Esophagus muscularis mucosa (tissue), 4 donors: ENCODE results near the gene SPDYE4. TPM values are rescaled to one million over a fixed set of nuclear protein-coding genes. Genes with fewer than 3 reads are reported as not detected.

ENCODE experiments used
- DNase-seq: peaks from one replicate; pipeline ENCODE4 v3.0.0-alpha.2; 2017; ENCODE audit errors: extremely low spot score
- H3K27ac ChIP-seq, 4 donors: fragments of 200-600 bp; sonication (generic); replicated peaks in 1 of 4; 1 replicate in 3 of 4; 2 replicates in 1 of 4; pipeline ENCODE4 v1.5.1; 2016 to 2019; ENCODE audit warnings: mild to moderate bottlenecking in 1 of 4
- H3K27me3 ChIP-seq, 4 donors: fragments of 200-600 bp; sonication (generic); one replicate each; pipeline versions ENCODE4 v1.5.1 to v1.6.0; 2016 to 2019
- H3K36me3 ChIP-seq, 4 donors: fragments of 200-600 bp; sonication (generic); one replicate each; pipeline ENCODE4 v1.5.1; 2016 to 2019
- H3K4me1 ChIP-seq, 4 donors: fragments of 200-600 bp; sonication (generic); one replicate each; pipeline ENCODE4 v1.5.1; 2016 to 2019
- H3K4me3 ChIP-seq, 4 donors: fragments of 200-600 bp; sonication (generic); 1 replicate in 2 of 4; 2 replicates in 2 of 4; pipeline ENCODE4 v1.5.1; 2016 to 2019; ENCODE audit warnings: mild to moderate bottlenecking in 4 of 4, moderate library complexity in 1 of 4
- H3K9me3 ChIP-seq, 4 donors: fragments of 200-600 bp; sonication (generic); 1 replicate in 3 of 4; 2 replicates in 1 of 4; pipeline ENCODE4 v1.5.1; 2016 to 2019
- CTCF ChIP-seq, 3 experiments: fragments of 200-600 bp in 2 of 3; fragments of 450-650 bp in 1 of 3; sonication (generic) in 2 of 3; IDR thresholded peaks; one replicate each; pipeline ENCODE4 v1.5.1; 2017 to 2019; ENCODE audit warnings: antibody characterized with exemption in 3 of 3, mild to moderate bottlenecking in 2 of 3, moderate library complexity in 1 of 3
- EP300 ChIP-seq: sonication (generic); formaldehyde crosslinking; IDR thresholded peaks from one replicate; pipeline ENCODE4 v1.6.1; 2017; ENCODE audit warnings: antibody characterized with exemption
- POLR2A ChIP-seq: fragments of 450-650 bp; IDR thresholded peaks from one replicate; pipeline ENCODE4 v1.6.1; 2017; ENCODE audit warnings: antibody characterized with exemption, moderate library complexity, mild to moderate bottlenecking, low read depth
- POLR2AphosphoS5 ChIP-seq, 2 donors: sonication (generic); formaldehyde crosslinking; IDR thresholded peaks; one replicate each; pipeline ENCODE4 v1.6.1; 2017; ENCODE audit warnings: antibody characterized with exemption in 2 of 2
- WGBS: methylation state at CpG from one replicate; pipeline ENCODE4 v1.1.5; 2018; 5-methylcytosine and 5-hydroxymethylcytosine counted together
- intact Hi-C: fragments of 100-400 bp; cut with DNase I; formaldehyde crosslinking; loops from one replicate; pipeline ENCODE4 v1.15.1; 2023
- total RNA-seq, 4 donors: library from RNA; depleted of rRNA; stranded (reverse); fragments of >200 nt; gene quantifications; one replicate each; pipeline versions ENCODE4 v1.1.0 to v1.2.1, GENCODE V29; 2016

SPDYE4 gene
- total RNA-seq, 4 donors from 2014 or later: not detected

DNA sequence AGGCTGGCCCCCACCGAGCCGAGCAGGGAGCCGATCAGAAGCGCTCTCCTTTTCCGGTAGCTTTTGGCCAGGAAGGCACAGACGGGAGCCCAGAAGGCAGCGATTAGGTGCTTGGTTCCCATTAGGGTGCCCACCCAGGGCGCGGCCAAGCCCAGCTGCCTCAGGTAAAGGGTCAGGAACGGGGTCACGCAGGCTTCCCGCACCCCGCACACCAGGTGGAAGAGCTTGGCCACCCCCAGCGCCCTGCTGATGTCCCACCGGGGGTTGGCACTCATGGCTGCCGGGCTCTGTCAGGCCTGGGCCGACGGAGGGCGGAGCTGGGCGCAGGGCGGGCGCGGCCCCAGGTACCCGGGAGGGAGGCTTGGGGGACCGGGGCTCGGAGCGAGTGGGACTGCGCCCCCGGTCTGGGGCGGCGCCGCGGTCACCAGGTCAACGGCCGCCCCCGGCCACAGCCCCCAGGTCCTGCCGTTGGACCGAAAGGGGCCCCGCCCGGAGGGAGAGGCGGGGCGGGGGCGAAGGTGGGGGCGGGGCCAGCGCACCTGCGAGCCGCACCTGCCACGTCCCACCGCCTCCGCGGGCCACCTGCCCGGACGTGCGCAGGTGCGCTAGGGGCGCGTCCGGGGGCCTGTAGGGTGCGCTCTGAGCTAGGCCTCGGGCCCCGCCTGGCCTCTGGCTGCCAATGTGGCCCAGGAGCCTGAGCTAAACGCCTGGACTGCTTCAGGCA lies 40.7 kb upstream of the SPDYE4 start, which contains the start of gene MFSD6L:
Gene MFSD6L, minus strand, starts transcription at position 520 of the 724 bp plus-strand sequence. Its CDS starts 245 bp downstream, at position 275.
- H3K4me1 ChIP-seq: peaks cover 0 to 9% (median 5%) of the 10 kb centered on the region in 4 donors
- peaks cover 0 to 44% (median 3%) of the 10 kb centered on the region in 4 donors for H3K27me3 ChIP-seq
- 59% methylated on average over 14 of the region's 62 CpGs for WGBS
- intact Hi-C loops: no loop called here
- DNase-seq: peak; percentile 79
- peaks cover 0 to 5% (median 0%) of the 10 kb centered on the region in 4 donors for H3K36me3 ChIP-seq
- no peak within 1 kb of the TSS for H3K27ac ChIP-seq
- H3K4me3 ChIP-seq: no peak within 1 kb of the TSS
- no peaks in the 10 kb centered on the region for H3K9me3 ChIP-seq
- no peak for TF ChIP-seq POLR2AphosphoS5 (IDR thresholded peaks at IDR 0.05)
- no peak for TF ChIP-seq POLR2A
- TF ChIP-seq EP300: no peak
- TF ChIP-seq CTCF (IDR thresholded peaks at IDR 0.05): no peak

- H3K27me3 ChIP-seq: peaks cover 0 to 44% (median 3%) of the 10 kb centered on the region in 4 donors
- no peaks in the 10 kb centered on the region for H3K9me3 ChIP-seq
- peaks cover 0 to 9% (median 5%) of the 10 kb centered on the region in 4 donors for H3K4me1 ChIP-seq
- DNase-seq: no peak
- WGBS: 68% methylated on average over 15 of the region's 23 CpGs
- no peak overlapping the region for H3K4me3 ChIP-seq
- intact Hi-C loops: no loop called here
- peaks cover 0 to 5% (median 0%) of the 10 kb centered on the region in 4 donors for H3K36me3 ChIP-seq
- TF ChIP-seq POLR2A (no peak), POLR2AphosphoS5 (IDR thresholded peaks at IDR 0.05) (no peak), CTCF (IDR thresholded peaks at IDR 0.05) (no peak), EP300 (no peak)
- no peak overlapping the region for H3K27ac ChIP-seq
These were observed 40.0 kb upstream of the SPDYE4 start for GRCh38 chr17:8798176-8798845.

DNA sequence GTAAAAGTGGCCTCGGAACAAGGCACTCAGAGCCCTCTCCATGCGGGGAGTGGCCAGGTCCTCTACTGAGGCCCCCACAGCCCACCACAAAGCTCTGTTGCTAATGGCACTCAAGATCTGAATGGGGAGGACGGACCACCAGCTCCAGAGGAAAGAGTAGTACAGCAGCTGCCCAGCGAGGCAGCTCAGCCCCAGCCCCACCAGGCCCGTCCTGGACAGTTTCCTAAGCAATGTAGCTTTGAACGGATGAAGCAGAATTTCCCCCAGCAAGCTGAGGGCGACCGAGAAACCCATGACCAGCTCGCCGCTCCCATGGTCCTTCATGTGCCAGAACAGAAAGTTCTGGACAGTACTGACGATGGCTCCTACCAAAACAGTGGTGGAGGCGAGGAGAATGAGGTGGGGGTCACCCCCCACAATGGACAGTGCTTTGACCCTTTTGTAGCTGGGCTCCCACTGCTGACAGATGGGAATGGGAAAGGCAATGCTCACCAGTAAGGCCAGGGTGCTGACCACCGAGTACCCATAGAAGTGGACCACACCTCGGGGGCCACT lies 39.4 kb upstream of the SPDYE4 start:
- TF ChIP-seq POLR2AphosphoS5 (IDR thresholded peaks at IDR 0.05) (no peak), POLR2A (no peak), CTCF (IDR thresholded peaks at IDR 0.05) (no peak), EP300 (no peak)
- intact Hi-C loops: no loop called here
- H3K9me3 ChIP-seq: no peaks in the 10 kb centered on the region
- peak; percentile 68 for DNase-seq
- peaks cover 0 to 2% (median 0%) of the 10 kb centered on the region in 4 donors for H3K36me3 ChIP-seq
- peaks cover 0 to 9% (median 5%) of the 10 kb centered on the region in 4 donors for H3K4me1 ChIP-seq
- 82% methylated on average over 13 of the region's 14 CpGs for WGBS
- H3K27ac ChIP-seq: no peak overlapping the region
- peaks cover 0 to 44% (median 3%) of the 10 kb centered on the region in 4 donors for H3K27me3 ChIP-seq
- H3K4me3 ChIP-seq: no peak overlapping the region

DNA sequence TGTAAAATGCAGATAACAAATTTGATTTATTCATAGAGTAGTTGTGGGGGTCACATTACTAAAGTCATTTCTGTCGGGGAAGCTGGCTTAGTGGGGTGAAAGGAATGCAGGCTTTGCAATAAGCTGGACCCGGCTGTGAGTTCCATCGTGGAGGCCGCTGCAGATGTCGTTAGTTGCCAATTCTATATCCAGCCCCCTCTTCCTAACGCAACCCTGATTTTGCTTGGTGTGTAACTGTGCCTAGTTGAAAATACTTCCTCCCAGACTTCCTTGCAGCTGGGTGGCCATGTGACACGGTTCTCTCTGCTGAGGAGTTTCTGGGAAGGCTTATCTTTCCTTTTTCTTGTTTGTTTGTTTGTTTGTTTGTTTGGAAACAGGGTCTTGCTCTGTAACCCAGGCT lies 36.3 kb upstream of the SPDYE4 start:
- Histone ChIP-seq H3K4me3 (no peak overlapping the region), H3K27me3 (peaks cover 0 to 25% (median 3%) of the 10 kb centered on the region in 4 donors), H3K27ac (no peak overlapping the region), H3K36me3 (no peaks in the 10 kb centered on the region), H3K9me3 (peaks cover 0 to 16% (median 12%) of the 10 kb centered on the region in 4 donors), H3K4me1 (peaks cover 0 to 9% (median 5%) of the 10 kb centered on the region in 4 donors)
- TF ChIP-seq POLR2A: no peak
- no peak for TF ChIP-seq CTCF (IDR thresholded peaks at IDR 0.05)
- no peak for TF ChIP-seq EP300
- TF ChIP-seq POLR2AphosphoS5 (IDR thresholded peaks at IDR 0.05): no peak
- intact Hi-C loops: no loop called here
- DNase-seq: peak; percentile 66
- 55% methylated on average over 7 of the region's 7 CpGs for WGBS
